ENCODE measurements around the gene WDR45.

- TF ChIP-seq POLR2AphosphoS5 (IDR thresholded peaks at IDR 0.05) (no peak), CTCF (IDR thresholded peaks at IDR 0.05) (no peak), POLR2A (IDR thresholded peaks at IDR 0.05) (no peak)
Measured at GRCh38 chrX:49061916-49062315, 17.8 kb downstream of the WDR45 start.
